DND-41 (cell line): Measurements from ENCODE around the gene MRPL3.

ENCODE experiments used
- CTCF ChIP-seq: IDR thresholded peaks from 2 replicates; pipeline ENCODE4 v1.5.1; 2012; ENCODE audit warnings: borderline replicate concordance, low read length, moderate library complexity, mild to moderate bottlenecking; ENCODE audit not compliant: poor library complexity, severe bottlenecking; ENCODE audit errors: extremely low read depth
- EZH2 ChIP-seq: IDR thresholded peaks from 3 replicates; pipeline ENCODE4 v1.6.1; 2012; ENCODE audit warnings: borderline replicate concordance, low read depth, mild to moderate bottlenecking, moderate library complexity, low read length, inconsistent platforms; ENCODE audit not compliant: severe bottlenecking

GRCh38 chr3:131543714-131544113 lies 40.9 kb upstream of the MRPL3 start:
- no peak for TF ChIP-seq EZH2
- TF ChIP-seq CTCF: no peak
